OCI-LY1 (cell line): ENCODE measurements around the gene ACAP3.

Experiments
- H2AFZ ChIP-seq: fragments of 200-600 bp; sonication (generic), shearing (Covaris generic); 2 replicates; pipeline ENCODE4 v1.6.0; 2014; ENCODE audit warnings: antibody characterized with exemption, mild to moderate bottlenecking, low read length
- H3F3A ChIP-seq: fragments of 200-600 bp; sonication (generic), shearing (Covaris generic); 2 replicates; pipeline ENCODE4 v1.6.0; 2014; ENCODE audit warnings: mild to moderate bottlenecking, antibody characterized with exemption, low read length, moderate library complexity; ENCODE audit not compliant: insufficient read depth
- H3K27ac ChIP-seq: fragments of 200-600 bp; sonication (generic); 2 replicates; pipeline ENCODE4 v1.5.1; 2014; ENCODE audit warnings: low read length, mixed run types, mild to moderate bottlenecking, low read depth; ENCODE audit not compliant: poor library complexity, severe bottlenecking
- H3K27me3 ChIP-seq: fragments of 200-600 bp; sonication (generic); 2 replicates; pipeline ENCODE4 v1.6.0; 2014; ENCODE audit warnings: antibody characterized with exemption, mild to moderate bottlenecking, low read length, moderate library complexity; ENCODE audit not compliant: insufficient read depth
- H3K36me3 ChIP-seq: fragments of 200-600 bp; sonication (generic); 2 replicates; pipeline ENCODE4 v1.6.1; 2014; ENCODE audit warnings: mild to moderate bottlenecking, antibody characterized with exemption, low read length, moderate library complexity, mixed read lengths; ENCODE audit not compliant: insufficient read depth
- H3K4me1 ChIP-seq: fragments of 200-600 bp; sonication (generic); 2 replicates; pipeline ENCODE4 v1.5.1; 2014; ENCODE audit warnings: mild to moderate bottlenecking, low read length, moderate library complexity; ENCODE audit not compliant: insufficient read depth, severe bottlenecking
- H3K4me2 ChIP-seq: fragments of 200-600 bp; sonication (generic), shearing (Covaris generic); 2 replicates; pipeline ENCODE4 v1.6.1; 2014; ENCODE audit warnings: low read length
- H3K4me3 ChIP-seq: fragments of 200-600 bp; sonication (generic); 2 replicates; pipeline ENCODE4 v1.5.1; 2014; ENCODE audit warnings: low read length, low read depth, mild to moderate bottlenecking, mixed read lengths; ENCODE audit not compliant: poor library complexity, severe bottlenecking
- H3K79me2 ChIP-seq: fragments of 200-600 bp; shearing (Covaris generic); 2 replicates; pipeline ENCODE4 v1.6.1; 2016; ENCODE audit warnings: mixed run types, low read length, mixed read lengths; ENCODE audit not compliant: insufficient read depth
- H3K9ac ChIP-seq: fragments of 200-600 bp; sonication (generic), shearing (Covaris generic); 2 replicates; pipeline ENCODE4 v1.6.1; 2014; ENCODE audit warnings: mild to moderate bottlenecking, low read length, mixed read lengths
- H3K9me2 ChIP-seq: fragments of 200-600 bp; sonication (generic), shearing (Covaris generic); 2 replicates; pipeline ENCODE4 v1.6.1; 2014; ENCODE audit warnings: low read depth, mild to moderate bottlenecking, low read length, mixed read lengths
- H3K9me3 ChIP-seq: fragments of 200-600 bp; shearing (Covaris generic); 2 replicates; pipeline ENCODE4 v1.6.1; 2014; ENCODE audit warnings: low read length, mixed read lengths
- H4K20me1 ChIP-seq: fragments of 200-600 bp; sonication (generic), shearing (Covaris generic); 2 replicates; pipeline ENCODE4 v1.6.0; 2016; ENCODE audit warnings: mild to moderate bottlenecking, low read length; ENCODE audit not compliant: insufficient read depth
- CTCF ChIP-seq: fragments of 200-600 bp; sonication (generic), shearing (Covaris generic); IDR thresholded peaks from 2 replicates; pipeline ENCODE4 v1.5.1; 2017; ENCODE audit warnings: mild to moderate bottlenecking, antibody characterized with exemption, low read length, moderate library complexity, mixed read lengths
- EZH2 ChIP-seq: fragments of 200-600 bp; sonication (generic), shearing (Covaris generic); IDR thresholded peaks from 2 replicates; pipeline ENCODE4 v1.8.0; 2017; ENCODE audit warnings: borderline replicate concordance, mixed run types, mild to moderate bottlenecking, antibody characterized with exemption, low read length, moderate library complexity, mixed read lengths

The ACAP3 gene

GRCh38 chr1:1308756-1309250, 1.1 kb upstream of the ACAP3 start:
- Histone ChIP-seq H3K4me2 (peak overlapping the region; percentile 97), H3K4me3 (peak overlapping the region; percentile 90), H3K9me3 (no peaks in the 10 kb centered on the region), H3K9me2 (no peaks in the 10 kb centered on the region), H3K79me2 (no peaks in the 10 kb centered on the region), H4K20me1 (no peaks in the 10 kb centered on the region), H3F3A (no peaks in the 10 kb centered on the region), H3K27me3 (no peaks in the 10 kb centered on the region), H3K9ac (peak overlapping the region; percentile 93), H3K4me1 (peaks cover 37% of the 10 kb centered on the region), H3K27ac (no peak overlapping the region), H3K36me3 (peaks cover 36% of the 10 kb centered on the region; the same call in 1 of the 2 replicates), H2AFZ (no peak overlapping the region)
- no peak for TF ChIP-seq CTCF

GRCh38 chr1:1307261-1307922, 338 bp downstream of the ACAP3 start:
- H3K9me2 ChIP-seq, result no peaks in the 10 kb centered on the region
- H3F3A ChIP-seq, result no peaks in the 10 kb centered on the region
- no peak overlapping the region for H2AFZ ChIP-seq
- H3K36me3 ChIP-seq, result peaks cover 23% of the 10 kb centered on the region; the same call in 1 of the 2 replicates
- no peaks in the 10 kb centered on the region for H3K9me3 ChIP-seq
- TF ChIP-seq CTCF (no peak), EZH2 (no peak)
- H3K4me1 ChIP-seq, result peaks cover 37% of the 10 kb centered on the region
- peak overlapping the region; percentile 61 for H3K9ac ChIP-seq
- H3K27me3 ChIP-seq, result no peaks in the 10 kb centered on the region
- no peaks in the 10 kb centered on the region for H4K20me1 ChIP-seq
- peak overlapping the region; percentile 73 for H3K4me2 ChIP-seq
- peak overlapping the region; percentile 73 for H3K4me3 ChIP-seq
- no peak overlapping the region for H3K27ac ChIP-seq
- no peaks in the 10 kb centered on the region for H3K79me2 ChIP-seq

- H3K4me2 ChIP-seq, result peak overlapping the region; percentile 73
- H2AFZ ChIP-seq, result no peak overlapping the region
- no peaks in the 10 kb centered on the region for H3K9me2 ChIP-seq
- no peaks in the 10 kb centered on the region for H3K79me2 ChIP-seq
- no peaks in the 10 kb centered on the region for H4K20me1 ChIP-seq
- H3F3A ChIP-seq, result no peaks in the 10 kb centered on the region
- TF ChIP-seq CTCF, result no peak
- TF ChIP-seq EZH2, result no peak
- H3K36me3 ChIP-seq, result peaks cover 22% of the 10 kb centered on the region; the same call in 1 of the 2 replicates
- peak overlapping the region; percentile 73 for H3K4me3 ChIP-seq
- H3K27me3 ChIP-seq, result no peaks in the 10 kb centered on the region
- H3K4me1 ChIP-seq, result peaks cover 37% of the 10 kb centered on the region
- no peak overlapping the region for H3K27ac ChIP-seq
- no peaks in the 10 kb centered on the region for H3K9me3 ChIP-seq
- H3K9ac ChIP-seq, result peak overlapping the region; percentile 61
These were observed 969 bp downstream of the ACAP3 start for GRCh38 chr1:1306661-1307260.
